HG02840 (cell line): ENCODE data around the gene CENATAC.
"Not testable (repeated sequence)": the region's sequence is repeated elsewhere in the genome, so short reads cannot be mapped to it uniquely, and the experiment has no call there.

Experiments
- ATAC-seq: cut with Tn5 transposase; IDR thresholded peaks from one replicate; pipeline ENCODE4 v1.9.1; 2021; ENCODE audit warnings: mild to moderate bottlenecking, moderate library complexity, moderate number of reproducible peaks; ENCODE audit not compliant: unreplicated experiment, low FRiP score

Gene CENATAC

DNA sequence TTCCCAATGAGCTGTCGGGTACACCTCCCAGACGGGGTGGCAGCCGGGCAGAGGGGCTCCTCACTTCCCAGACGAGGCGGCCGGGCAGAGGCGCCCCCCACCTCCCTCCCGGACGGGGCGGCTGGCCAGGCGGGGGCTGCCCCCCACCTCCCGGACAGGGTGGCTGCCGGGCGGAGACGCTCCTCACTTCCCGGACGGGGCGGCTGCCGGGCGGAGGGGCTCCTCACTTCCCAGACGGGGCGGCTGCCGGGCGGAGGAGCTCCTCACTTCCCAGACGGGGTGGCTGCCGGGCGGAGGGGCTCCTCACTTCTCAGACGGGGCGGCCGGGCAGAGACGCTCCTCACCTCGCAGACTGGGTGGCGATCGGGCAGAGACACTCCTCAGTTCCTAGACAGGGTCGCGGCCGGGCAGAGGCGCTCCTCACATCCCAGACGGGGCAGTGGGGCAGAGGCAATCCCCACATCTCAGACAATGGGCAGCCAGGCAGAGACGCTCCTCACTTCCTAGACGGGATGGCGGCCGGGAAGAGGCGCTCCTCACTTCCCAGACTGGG lies 6.4 kb upstream of the CENATAC start:
- ATAC-seq: not testable (repeated sequence)

DNA sequence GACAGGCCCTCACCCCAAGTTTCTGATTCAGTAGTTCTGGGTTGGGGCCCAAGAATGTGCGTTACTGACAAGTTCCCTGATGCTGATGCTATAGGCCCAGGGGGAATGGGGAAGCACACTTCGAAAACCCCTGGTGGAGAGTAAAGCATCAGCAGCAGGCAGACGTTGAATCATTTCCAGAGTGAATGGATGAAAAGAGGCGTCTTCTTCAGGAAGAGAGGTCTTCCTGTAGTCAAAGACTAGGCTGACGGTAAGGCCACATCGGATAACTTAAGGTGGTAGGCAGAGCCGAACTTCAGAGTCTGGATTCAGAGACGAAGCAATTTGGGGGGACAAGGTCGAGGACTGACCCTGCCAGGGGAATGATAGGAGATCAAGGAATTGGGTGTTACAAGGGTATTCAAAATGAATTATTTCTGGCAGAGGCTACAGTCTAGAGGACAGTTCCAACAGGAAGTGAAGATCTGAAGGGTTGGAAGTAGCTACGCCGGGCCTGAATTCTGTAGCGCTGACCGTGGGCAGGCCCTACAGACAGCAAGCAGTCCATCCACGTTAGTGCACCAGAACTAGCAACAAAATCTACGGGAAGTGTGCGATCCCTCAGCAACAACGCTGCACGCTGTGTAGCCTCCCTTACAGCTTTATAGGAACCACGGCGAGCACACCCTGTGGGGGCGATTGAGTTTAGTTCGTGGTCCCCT lies 862 bp upstream of the CENATAC start:
- no peak for ATAC-seq

DNA sequence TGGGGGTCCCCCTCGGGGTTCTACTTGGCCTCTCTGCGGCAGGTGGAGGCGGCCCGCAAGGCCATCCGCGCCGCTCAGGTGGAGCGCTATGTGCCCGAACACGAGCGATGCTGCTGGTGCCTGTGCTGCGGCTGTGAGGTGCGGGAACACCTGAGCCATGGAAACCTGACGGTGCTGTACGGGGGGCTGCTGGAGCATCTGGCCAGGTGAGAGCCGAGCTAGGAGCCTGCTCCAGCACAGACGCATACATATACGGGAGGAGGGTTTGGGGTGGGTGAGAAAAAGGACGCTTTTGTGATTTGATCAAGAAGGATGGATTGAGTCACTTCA lies 415 bp downstream of the CENATAC start:
- ATAC-seq: peak; percentile 19

DNA sequence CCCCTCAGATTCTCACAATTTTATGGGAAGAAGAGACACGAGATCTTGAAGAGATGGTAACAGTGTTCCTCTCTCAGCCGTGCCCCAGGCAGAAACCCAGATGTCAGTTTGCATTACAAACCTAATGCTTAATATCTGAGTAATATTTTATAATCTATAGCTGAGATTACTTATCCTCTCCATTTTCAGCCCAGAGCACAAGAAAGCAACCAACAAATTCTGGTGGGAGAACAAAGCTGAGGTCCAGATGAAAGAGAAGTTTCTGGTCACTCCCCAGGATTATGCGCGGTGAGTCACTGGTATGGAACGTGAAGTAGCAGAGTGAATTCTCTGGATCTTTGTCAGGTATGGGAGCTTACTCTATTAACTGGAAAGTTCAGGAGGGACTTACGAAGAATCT lies 884 bp downstream of the CENATAC start:
- no peak for ATAC-seq

DNA sequence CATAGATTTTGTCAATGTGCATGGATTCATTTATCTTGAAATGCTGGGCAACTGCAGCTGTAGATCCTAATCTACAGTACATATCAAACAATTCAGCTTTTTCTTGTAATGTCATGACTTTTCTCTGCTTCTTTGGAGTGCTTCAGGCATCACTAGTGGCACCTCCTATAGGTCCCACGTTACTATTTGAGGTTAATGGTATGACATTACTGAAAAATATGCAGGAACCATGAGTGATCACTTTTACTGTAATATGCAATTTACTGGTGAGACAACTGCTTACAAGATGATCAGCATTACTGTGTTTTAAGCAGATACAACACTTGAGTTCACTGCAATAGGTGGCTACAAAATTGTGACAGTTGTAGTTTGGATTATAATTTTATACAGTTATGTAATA lies 3.0 kb downstream of the CENATAC start:
- ATAC-seq: no peak

DNA sequence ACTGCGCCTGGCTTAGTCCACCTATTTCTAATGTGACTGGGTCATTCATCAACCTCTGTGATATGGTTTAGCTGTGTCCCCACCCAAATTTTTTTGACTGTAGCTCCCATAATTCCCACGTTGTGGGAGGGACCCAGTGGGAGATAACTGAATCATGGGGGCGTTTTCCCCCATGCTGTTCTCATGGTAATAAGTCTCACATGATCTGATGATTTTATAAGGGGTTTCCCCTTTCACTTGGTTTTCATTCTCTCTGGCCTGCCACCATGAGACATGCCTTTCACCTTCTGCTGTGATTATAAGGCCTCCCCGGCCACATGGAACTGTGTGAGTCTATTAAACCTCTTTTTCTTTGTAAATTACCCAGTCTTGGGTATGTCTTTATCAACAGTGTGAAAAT lies 8.7 kb downstream of the CENATAC start:
- no peak for ATAC-seq

DNA sequence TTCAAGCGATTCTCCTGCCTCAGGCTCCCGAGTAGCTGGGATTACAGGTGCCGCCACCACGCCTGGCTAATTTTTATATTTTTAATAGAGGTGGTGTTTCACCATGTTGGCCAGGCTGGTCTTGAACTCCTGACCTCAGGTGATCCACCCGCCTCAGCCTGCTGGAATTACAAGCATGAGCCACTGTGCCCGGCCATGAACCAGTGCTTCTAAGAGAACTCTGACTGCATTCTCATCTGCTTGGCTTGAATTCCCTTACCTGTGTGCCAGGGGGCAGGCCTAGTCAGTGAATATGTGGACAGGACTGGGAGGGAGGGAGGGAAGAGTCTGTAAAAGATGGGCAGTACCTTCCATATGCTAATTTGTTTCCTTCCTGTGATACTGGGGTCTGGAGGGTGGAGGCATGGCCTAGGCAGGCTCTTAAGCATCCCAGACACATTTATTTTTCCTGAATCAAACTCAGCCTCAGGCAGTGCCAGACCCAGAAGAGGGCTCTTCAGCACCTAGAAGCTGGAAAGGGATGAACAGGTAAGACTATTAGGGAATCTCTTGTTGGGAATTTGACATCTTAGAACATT lies 13.6 kb downstream of the CENATAC start:
- no peak for ATAC-seq

DNA sequence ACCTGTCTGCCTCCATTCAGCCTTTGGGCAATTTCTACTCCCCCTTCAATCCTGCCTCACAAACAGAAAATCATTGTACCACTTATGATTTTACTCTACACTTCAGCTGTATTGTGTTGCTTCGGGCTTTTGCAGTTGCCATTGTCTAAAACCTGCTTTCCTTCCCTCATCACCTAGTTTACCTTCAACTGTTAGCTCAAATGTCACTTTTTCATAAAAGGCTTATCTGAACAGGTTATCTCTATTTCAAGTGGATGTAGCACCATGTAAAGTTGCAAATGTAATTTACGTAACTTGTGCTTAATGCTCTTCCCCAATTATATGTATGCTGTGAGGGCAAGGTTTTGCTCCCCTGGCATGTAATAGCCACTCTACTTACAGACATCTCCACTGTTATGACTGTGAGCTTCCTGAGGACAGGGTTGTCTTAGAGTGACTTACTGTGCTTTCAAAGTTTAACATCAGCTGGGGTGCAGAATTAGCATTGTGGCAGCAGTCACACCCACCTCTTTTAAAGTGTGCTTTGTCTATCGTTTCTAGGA lies 14.8 kb downstream of the CENATAC start:
- no peak for ATAC-seq

DNA sequence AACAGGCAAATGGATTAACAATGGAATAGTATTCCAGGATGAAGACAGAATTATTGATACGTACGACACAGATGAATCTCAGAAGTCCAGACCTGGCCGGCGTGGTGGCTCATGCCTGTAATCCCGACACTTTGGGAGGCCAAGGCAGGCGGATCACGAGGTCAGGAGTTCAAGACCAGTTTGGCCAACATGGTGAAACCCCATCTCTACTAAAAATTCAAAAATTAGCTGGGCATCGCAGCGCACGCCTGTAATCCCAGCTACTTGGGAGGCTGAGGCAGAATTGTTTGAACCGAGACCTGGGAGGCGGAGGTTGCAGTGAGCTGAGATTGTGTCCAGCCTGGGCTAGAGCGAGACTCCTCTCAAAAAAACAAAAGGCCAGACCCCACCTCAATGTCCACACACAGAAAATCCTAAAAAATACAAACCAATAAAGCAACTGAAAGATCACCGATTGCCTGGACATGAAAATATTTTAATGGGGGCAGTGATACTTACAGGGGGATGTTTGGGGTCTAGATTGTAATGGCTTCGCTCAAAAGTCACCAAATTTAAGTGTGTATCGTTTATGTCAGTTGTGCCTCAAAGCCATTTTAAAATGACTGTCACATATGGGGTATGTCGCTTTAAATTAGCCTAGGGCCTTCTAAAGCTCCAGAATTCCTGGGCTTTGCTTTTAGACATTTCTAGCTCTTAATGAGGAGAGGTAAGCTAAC lies 16.4 kb downstream of the CENATAC start:
- no peak for ATAC-seq

DNA sequence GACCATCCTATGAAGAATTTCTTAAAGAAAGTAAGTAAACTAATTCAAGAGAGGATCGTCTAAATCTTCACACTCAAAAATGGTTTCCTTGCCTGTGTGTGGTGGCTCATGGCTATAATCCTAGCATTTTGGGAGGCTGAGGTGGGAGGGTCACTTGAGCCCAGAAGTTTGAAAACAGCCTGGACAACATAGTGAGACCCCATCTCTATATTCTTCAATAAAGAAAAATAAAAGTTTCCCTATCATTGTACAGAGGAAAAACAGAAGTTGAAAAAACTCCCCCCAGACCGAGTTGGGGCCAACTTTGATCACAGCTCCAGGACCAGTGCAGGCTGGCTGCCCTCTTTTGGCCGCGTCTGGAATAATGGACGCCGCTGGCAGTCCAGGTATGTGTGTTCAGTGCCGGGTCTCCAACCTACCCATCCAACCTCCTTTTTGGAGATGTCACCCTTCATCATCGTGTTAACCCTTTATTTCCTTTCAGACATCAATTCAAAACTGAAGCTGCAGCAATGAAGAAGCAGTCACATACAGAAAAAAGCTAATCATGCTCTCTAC lies 17.2 kb downstream of the CENATAC start:
- no peak for ATAC-seq

DNA sequence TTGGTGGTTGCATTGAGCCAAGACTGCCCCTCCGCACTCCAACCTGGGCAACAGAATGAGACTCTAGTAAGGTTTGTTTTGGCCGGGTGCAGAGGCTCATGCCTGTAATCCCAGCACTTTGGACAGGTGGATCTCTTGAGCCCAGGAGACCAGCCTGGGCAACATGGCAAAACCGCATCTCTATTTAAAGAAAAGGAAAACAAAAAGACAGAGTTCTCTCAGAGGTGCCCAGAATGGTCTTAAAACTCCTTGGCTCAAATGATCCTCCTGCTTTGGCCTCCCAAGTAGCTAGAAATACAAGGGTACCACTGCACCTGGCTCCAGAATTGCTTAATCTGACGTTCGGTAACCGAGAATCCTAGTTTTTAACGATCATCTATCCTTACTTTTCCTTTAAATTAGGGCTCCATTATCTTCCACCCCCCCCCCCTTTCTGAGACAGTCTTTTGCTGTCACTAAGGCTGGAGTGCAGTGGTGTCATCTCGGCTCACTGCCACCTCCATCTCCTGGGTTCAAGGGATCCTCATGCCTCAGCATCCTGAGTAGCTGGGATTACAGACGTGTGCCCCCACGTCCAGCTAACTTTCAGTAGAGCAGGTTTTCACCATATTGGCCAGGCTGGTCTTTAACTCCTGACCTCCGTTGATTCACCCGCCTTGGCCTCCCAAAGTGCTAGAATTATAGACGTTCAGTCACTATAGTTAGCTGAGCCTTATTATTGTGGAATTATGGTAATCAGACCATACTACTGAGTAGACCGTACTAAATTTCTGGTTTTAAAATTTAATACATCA lies 18.5 kb downstream of the CENATAC start:
- ATAC-seq: no peak

DNA sequence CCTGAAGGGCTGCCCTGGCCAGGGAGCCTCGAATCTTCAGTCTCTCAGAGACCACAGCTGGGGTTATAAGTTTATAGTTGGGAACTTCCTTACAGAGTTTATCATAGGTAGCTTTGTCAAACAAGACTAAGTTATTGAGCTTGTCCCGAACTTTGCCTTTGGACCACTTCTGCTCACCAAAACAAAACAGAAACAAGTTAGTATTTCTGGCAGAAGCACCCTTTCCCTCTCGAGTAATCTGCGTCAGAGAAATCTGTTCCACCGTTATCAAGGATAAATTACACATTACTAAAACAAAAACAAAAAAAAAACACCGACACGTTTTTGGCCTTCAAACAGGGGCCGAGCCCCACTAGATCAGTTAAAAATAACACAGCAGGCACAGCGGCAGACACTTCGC lies 19.4 kb downstream of the CENATAC start:
- ATAC-seq: not testable (repeated sequence)

DNA sequence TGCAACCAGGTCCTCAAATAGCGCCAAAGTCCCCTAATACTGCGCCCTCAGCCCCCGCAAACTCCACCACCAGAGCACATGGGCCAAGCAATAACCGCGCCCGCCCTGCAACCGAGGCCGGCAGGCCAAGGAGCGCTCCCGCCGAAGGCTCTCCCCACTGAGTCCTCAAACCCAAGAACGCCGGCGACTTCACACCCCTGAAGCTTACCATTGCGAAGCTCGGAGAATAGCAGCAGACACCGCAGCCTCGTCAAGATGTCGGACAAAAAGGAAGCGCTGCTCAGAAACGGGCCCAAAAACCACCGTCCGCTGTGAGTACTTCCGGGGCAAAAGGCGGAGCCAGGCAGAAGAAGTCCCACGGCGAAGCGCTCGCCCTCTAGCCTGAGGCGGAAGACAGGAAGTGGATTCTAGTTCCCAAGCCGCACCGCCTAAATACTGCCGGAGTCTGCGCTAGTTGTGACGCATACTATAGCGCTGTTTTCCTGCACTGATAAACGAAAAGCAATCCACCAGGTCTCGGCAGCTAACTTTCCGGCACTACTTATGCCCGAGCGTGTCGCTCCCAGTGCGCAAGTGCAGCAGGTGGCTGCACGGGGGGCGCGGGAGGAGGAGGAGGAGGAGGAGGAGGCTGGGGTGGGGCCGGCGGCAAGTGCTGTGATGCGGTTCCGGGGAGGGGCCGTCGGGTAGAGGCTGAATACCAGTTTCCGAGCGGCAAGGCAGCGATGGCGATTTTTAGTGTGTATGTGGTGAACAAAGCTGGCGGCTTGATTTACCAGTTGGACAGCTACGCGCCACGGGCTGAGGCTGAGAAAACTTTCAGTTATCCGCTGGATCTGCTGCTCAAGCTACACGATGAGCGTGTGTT lies 20.4 kb downstream of the CENATAC start, which contains the start of the genes RPS25 and TRAPPC4:
Gene RPS25, minus strand, starts transcription at position 270 of the 865 bp plus-strand sequence. Its CDS starts 59 bp downstream, at position 211.
Gene TRAPPC4, plus strand, starts transcription at position 693 of the 865 bp plus-strand sequence. Its CDS starts 30 bp downstream, at position 723.
- ATAC-seq: peak; percentile 84

DNA sequence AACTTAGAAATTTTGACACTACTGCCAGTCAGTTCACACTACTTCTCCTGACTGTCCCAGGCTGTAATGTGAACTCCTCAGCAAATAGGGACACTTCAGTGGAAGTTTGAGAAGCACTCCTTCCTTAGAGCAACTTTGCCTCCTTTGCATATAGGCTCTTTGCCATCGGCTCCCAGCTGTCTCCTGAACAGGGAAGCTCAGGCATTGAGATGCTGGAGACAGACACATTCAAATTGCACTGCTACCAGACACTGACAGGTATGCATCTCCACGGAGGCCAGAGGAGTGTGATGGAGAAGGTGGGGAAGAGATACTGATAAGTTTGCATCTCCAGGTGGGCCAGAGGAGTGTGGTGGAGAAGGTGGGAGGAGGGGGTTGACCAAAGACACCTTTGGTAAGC lies 22.1 kb downstream of the CENATAC start:
- no peak for ATAC-seq

DNA sequence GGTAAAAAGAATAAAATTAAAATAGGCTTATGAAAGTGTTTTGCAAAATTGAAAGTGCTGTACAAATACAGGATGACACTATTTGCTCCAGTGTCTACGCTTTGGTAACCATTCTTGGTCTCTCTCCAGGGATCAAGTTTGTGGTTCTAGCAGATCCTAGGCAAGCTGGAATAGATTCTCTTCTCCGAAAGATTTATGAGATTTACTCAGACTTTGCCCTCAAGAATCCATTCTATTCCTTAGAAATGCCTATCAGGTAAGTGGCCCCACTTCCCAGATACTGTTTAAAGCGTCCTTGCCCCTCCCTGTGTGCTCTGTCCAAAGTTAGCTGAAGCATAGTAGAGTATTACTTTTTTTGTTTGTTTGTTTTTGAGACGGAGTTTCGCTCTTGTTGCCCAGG lies 23.7 kb downstream of the CENATAC start:
- no peak for ATAC-seq

DNA sequence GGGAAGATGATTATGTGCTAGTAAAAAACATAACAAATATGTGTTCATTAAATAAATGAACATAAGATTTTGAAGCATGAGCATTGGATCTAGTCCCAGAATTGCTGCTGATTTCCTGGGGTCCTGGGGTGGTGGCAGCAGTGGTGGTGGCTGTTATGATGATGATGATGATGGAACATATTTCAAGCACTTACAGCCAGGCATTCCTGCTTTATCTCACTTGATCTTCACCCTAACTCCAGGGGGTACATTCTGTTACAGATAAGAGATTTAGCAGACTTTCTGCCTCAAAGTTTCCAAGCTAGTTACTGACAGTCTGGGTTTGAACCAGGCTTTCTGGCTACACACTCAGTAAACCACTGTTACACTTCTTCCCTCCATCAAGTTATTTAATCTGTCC lies 25.8 kb downstream of the CENATAC start:
- no peak for ATAC-seq

DNA sequence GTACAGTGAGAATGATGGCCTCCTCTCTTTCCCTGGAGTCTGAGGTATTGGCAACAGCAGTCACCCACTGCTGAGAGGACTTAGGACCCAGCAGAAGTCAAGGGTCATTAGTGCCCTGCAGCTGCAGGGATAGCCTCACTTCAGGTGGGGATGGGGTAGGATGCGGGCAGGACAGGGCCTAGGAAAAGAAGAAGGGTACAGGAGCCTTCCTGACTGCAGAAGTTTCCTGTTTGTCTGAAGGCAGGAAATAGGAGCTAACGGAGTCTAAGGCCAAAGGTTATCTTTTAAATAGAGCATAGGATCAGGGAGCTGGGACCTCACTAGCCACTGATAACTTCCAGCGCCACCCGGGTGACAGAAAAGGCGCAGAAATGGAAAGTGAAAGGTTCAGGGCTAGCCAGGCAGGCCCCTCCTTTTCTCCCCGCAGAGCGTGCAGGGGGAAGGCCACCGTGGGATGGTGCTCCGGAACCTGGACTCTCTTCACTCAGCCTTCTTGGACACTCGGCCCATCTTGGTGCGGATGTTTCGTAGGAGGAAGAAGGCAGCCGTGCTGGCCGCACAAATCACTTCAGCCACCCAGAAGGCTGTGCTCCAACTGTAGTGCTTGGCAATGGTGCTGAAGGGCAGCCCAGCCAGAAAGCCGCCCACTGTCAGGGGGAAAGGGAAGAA lies 26.6 kb downstream of the CENATAC start:
- ATAC-seq: no peak

DNA sequence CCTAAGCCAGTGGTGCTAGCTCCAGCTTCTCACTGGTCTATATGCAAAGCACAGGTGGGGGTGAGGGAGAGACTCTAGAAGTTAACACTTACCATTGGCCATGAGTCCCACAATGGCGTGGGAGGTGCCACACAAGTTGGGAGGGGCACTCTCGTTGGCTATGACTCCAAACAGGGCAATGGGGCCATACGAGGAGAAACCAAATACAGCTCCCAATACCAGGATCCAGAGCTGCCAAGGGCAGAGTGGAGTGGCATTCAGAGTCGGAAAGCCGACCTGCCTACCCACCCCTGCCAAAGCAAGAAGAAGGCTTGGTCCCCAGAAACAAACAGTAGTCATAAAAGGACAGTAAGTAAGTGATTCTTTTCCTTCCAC lies 27.1 kb downstream of the CENATAC start:
- ATAC-seq: no peak

DNA sequence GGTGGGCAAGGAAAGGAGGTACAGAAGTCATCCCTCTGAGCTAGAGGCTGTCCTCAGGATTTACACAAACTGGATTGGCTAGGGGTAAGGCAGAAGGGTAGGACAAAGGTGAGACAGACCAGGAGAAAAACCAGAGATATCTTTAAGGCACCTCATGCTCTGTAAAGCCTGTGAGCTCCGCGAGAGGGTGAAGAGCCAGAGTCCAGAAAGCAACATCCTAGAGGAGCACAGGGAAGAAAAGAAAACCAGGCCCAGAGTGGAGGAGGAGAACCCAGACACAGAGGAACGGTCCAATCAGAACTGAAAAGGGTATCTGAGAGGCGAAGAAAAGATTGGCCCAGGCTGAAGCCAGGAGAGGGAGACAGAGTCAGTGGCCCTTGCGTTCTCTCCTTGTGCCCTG lies 27.6 kb downstream of the CENATAC start:
- ATAC-seq: no peak
